DND-41 (cell line): ENCODE measurements around the gene MAN1B1.

Source experiments
- ATAC-seq: fragments of 200-7000 bp; cut with Tn5 transposase; 3 replicates; pipeline ENCODE4 v1.9.1; 2021; ENCODE audit warnings: low read depth; ENCODE audit not compliant: insufficient read depth
- DNase-seq: peaks from one replicate; pipeline ENCODE4 v3.0.0-alpha.2; 2020
- H2AFZ ChIP-seq: 2 replicates; pipeline ENCODE4 v1.6.0; 2012; ENCODE audit warnings: low read depth, low read length
- H3K27ac ChIP-seq: 2 replicates; pipeline ENCODE4 v1.5.1; 2012; ENCODE audit warnings: low read length, inconsistent platforms
- H3K27me3 ChIP-seq: fragments of 200-600 bp; sonication (generic); 2 replicates; pipeline ENCODE4 v1.6.0; 2012; ENCODE audit warnings: low read length, mild to moderate bottlenecking, inconsistent platforms; ENCODE audit not compliant: insufficient read depth, poor library complexity
- H3K36me3 ChIP-seq: 2 replicates; pipeline ENCODE4 v1.5.1; 2012; ENCODE audit warnings: low read length, inconsistent platforms; ENCODE audit not compliant: insufficient read depth
- H3K4me1 ChIP-seq: 2 replicates; pipeline ENCODE4 v1.5.1; 2012; ENCODE audit warnings: mild to moderate bottlenecking, low read length; ENCODE audit not compliant: insufficient read depth
- H3K4me2 ChIP-seq: 2 replicates; pipeline ENCODE4 v1.6.0; 2012; ENCODE audit warnings: mild to moderate bottlenecking, moderate library complexity, low read length, inconsistent platforms; ENCODE audit not compliant: insufficient read depth
- H3K4me3 ChIP-seq, 2 experiments: fragments of 200-600 bp in 1 of 2; shearing (Covaris generic) in 1 of 2; 2 replicates each; pipeline ENCODE4 v1.5.1; 2012 to 2016; ENCODE audit warnings: inconsistent platforms in 2 of 2, low read length in 2 of 2, mild to moderate bottlenecking in 2 of 2, low read depth in 1 of 2, moderate library complexity in 1 of 2
- H3K79me2 ChIP-seq: 2 replicates; pipeline ENCODE4 v1.6.0; 2012; ENCODE audit warnings: low read length, inconsistent platforms; ENCODE audit not compliant: insufficient read depth
- H3K9ac ChIP-seq: 2 replicates; pipeline ENCODE4 v1.6.0; 2012; ENCODE audit warnings: low read depth, mild to moderate bottlenecking, inconsistent platforms, low read length, moderate library complexity
- H3K9me3 ChIP-seq: 2 replicates; pipeline ENCODE4 v1.5.1; 2012; ENCODE audit warnings: low read length, moderate library complexity, mild to moderate bottlenecking, inconsistent platforms; ENCODE audit not compliant: insufficient read depth, severe bottlenecking
- H4K20me1 ChIP-seq: 2 replicates; pipeline ENCODE4 v1.6.0; 2012; ENCODE audit warnings: low read length; ENCODE audit not compliant: insufficient read depth
- EZH2 ChIP-seq: IDR thresholded peaks from 3 replicates; pipeline ENCODE4 v1.6.1; 2012; ENCODE audit warnings: borderline replicate concordance, low read depth, mild to moderate bottlenecking, moderate library complexity, low read length, inconsistent platforms; ENCODE audit not compliant: severe bottlenecking
- TF ChIP-seq, protein P1 (sequence below): IDR thresholded peaks from 2 replicates; pipeline ENCODE4 v1.5.1; 2012; ENCODE audit warnings: borderline replicate concordance, low read length, moderate library complexity, mild to moderate bottlenecking; ENCODE audit not compliant: poor library complexity, severe bottlenecking; ENCODE audit errors: extremely low read depth

MAN1B1 gene

DNA sequence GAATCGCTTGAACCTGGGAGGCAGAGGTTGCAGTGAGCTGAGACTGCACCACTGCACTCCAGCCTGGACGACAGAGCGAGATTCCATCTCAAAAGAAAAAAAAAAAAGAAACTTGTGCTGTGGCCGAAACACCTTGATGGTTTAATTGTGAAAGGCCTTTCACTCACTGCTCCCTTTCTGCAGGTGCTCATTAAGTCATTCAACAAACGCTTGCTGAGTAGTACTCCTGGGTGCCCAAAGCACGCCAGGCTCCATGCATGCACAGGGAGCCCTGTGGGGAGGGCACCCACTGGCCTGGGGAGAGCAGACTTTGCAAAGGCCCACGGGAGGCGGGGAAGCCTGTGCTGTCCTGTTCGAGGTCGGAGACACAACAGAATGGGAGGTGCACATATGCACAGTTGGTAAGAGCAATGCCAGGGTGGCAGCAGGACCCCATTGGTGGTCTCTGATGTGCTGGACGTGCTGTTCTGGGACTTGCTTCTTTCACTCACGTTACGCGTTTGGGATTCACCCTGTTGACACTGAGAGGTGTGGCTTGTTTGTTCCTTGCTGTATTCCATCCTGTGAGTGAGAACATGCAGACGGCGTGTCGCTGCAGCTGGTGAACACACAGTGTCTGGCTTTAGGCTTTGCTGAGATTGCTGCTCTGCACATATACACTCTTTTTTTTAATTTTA is 29.9 kb upstream of the MAN1B1 start:
- no peaks in the 10 kb centered on the region for H3K79me2 ChIP-seq
- DNase-seq (no peak), ATAC-seq (no peak)
- no peak overlapping the region for H3K27ac ChIP-seq
- no peaks in the 10 kb centered on the region for H3K4me1 ChIP-seq
- TF ChIP-seq EZH2 = no peak
- TF ChIP-seq, protein P1, sequence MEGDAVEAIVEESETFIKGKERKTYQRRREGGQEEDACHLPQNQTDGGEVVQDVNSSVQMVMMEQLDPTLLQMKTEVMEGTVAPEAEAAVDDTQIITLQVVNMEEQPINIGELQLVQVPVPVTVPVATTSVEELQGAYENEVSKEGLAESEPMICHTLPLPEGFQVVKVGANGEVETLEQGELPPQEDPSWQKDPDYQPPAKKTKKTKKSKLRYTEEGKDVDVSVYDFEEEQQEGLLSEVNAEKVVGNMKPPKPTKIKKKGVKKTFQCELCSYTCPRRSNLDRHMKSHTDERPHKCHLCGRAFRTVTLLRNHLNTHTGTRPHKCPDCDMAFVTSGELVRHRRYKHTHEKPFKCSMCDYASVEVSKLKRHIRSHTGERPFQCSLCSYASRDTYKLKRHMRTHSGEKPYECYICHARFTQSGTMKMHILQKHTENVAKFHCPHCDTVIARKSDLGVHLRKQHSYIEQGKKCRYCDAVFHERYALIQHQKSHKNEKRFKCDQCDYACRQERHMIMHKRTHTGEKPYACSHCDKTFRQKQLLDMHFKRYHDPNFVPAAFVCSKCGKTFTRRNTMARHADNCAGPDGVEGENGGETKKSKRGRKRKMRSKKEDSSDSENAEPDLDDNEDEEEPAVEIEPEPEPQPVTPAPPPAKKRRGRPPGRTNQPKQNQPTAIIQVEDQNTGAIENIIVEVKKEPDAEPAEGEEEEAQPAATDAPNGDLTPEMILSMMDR = no peak
- H2AFZ ChIP-seq = no peak overlapping the region
- no peaks in the 10 kb centered on the region for H3K27me3 ChIP-seq
- no peak overlapping the region for H3K9ac ChIP-seq
- no peaks in the 10 kb centered on the region; the same call in 1 of the 2 replicates for H4K20me1 ChIP-seq
- no peaks in the 10 kb centered on the region for H3K9me3 ChIP-seq
- H3K36me3 ChIP-seq = no peaks in the 10 kb centered on the region
- no peak overlapping the region for H3K4me3 ChIP-seq
- no peak overlapping the region for H3K4me2 ChIP-seq

DNA sequence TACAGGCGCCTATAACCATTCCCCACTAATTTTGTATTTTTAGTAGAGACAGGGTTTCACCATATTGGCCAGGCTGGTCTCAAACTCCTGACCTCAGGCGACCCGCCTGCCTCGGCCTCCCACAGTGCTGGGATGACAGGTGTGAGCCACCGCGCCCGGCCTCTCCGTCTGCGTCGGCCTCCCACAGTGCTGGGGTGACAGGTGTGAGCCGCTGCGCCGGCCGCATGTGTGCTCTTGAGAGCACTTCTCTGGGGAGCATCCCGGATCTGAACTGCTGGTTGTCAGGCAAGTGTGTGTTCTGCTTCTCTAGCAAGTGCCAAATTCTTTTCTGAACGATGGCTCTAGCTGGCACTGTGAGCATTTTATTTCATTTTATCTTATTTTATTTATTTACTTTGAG is 29.2 kb upstream of the MAN1B1 start:
- Histone ChIP-seq H3K4me3 (no peak overlapping the region), H3K9ac (no peak overlapping the region), H3K79me2 (no peaks in the 10 kb centered on the region), H3K4me1 (no peaks in the 10 kb centered on the region), H4K20me1 (no peaks in the 10 kb centered on the region; the same call in 1 of the 2 replicates), H3K27me3 (no peaks in the 10 kb centered on the region), H3K36me3 (no peaks in the 10 kb centered on the region), H3K4me2 (no peak overlapping the region), H2AFZ (no peak overlapping the region), H3K27ac (no peak overlapping the region), H3K9me3 (no peaks in the 10 kb centered on the region)
- no peak for TF ChIP-seq EZH2
- TF ChIP-seq, protein P1 = no peak
- DNase-seq = no peak
- no peak for ATAC-seq

DNA sequence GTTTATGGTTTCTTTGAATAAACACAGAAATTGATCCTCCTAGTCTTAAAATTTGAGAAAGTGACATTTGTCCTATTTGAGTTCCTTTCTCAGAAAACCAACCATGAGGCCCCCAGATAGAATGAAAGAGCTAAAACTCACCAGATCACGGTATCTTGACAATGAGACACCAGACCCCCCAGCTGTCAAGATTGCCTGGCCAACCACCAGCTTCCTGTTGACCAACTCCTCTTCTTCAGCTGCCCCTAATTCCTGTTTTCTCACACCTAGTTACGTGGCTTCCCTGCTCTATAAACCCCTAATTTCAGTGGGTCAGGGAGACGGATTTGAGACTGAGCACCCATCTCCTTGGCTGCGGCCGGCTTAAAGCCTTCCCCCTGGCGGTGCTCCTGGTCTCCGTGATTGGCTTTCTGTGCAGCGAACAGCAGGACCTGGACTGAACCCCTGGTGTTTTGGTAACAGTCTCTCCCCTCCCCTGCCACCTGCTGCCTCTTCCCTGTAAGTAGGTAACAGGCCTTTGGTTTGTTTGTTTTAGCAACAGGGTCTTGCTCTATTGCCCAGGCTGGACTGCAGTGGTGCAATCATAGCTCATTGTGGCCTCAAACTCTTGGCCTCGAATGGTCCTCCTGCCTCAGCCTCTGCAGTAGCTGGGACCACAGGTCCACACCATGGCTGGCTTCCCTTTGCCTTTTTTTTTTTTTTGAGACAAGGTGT is 28.1 kb upstream of the MAN1B1 start:
- ATAC-seq (no peak), DNase-seq (no peak)
- no peaks in the 10 kb centered on the region for H3K79me2 ChIP-seq
- peaks cover under 1% of the 10 kb centered on the region; the same call in 1 of the 2 replicates for H3K36me3 ChIP-seq
- H4K20me1 ChIP-seq = peaks cover 5% of the 10 kb centered on the region
- no peak overlapping the region for H3K9ac ChIP-seq
- no peak overlapping the region for H3K27ac ChIP-seq
- no peak overlapping the region for H3K4me3 ChIP-seq
- H3K27me3 ChIP-seq = no peaks in the 10 kb centered on the region
- H2AFZ ChIP-seq = no peak overlapping the region
- no peaks in the 10 kb centered on the region for H3K9me3 ChIP-seq
- TF ChIP-seq EZH2 = no peak
- TF ChIP-seq, protein P1 = no peak
- no peaks in the 10 kb centered on the region for H3K4me1 ChIP-seq
- no peak overlapping the region for H3K4me2 ChIP-seq
